B cell (primary cell): ENCODE results near the gene SEMA4D. TPM values are rescaled to one million over a fixed set of nuclear protein-coding genes. Genes with fewer than 3 reads are reported as not detected.

ENCODE experiments used
- ATAC-seq: fragments of 200-7000 bp; cut with Tn5 transposase; one replicate; pipeline ENCODE4 v1.10.0; 2021; ENCODE audit warnings: low read depth, mild to moderate bottlenecking, moderate number of reproducible peaks, moderate library complexity
- CTCF ChIA-PET: fragments of 350-600 bp; sonication (Branson Sonifier 250); formaldehyde crosslinking; loops from one replicate; lab custom pipeline; 2021; ENCODE audit warnings: antibody characterized with exemption, inconsistent platforms; lab: Charles Lee
- POLR2A ChIA-PET: fragments of 350-600 bp; sonication (Branson Sonifier 250); formaldehyde crosslinking; loops from one replicate; lab custom pipeline; 2021; ENCODE audit warnings: antibody characterized with exemption; lab: Charles Lee
- DNase-seq: peaks from one replicate; pipeline ENCODE4 v3.0.0; 2013
- H2AFZ ChIP-seq: 2 replicates; pipeline ENCODE4 v1.6.1; 2012; ENCODE audit warnings: mild to moderate bottlenecking, low read depth, low read length; ENCODE audit not compliant: insufficient read depth, poor library complexity, severe bottlenecking
- H3K27ac ChIP-seq, 2 donors: 1 replicate in 1 of 2; 2 replicates in 1 of 2; pipeline ENCODE4 v1.5.1; 2012 to 2013; ENCODE audit warnings: low read length in 2 of 2, mild to moderate bottlenecking in 2 of 2, moderate library complexity in 1 of 2
- H3K27me3 ChIP-seq, 4 experiments: fragments of 200-600 bp in 1 of 4; sonication (generic) in 1 of 4; replicated peaks in 1 of 4; 1 replicate in 2 of 4; 2 replicates in 2 of 4; pipeline versions ENCODE4 v1.6.1 to v1.7.0; 2013 to 2016; ENCODE audit warnings: low read length in 3 of 4, mild to moderate bottlenecking in 2 of 4, mixed read lengths in 1 of 4, moderate library complexity in 1 of 4; ENCODE audit not compliant: insufficient read depth in 4 of 4, control insufficient read depth in 3 of 4; ENCODE audit errors: control extremely low read depth in 1 of 4
- H3K36me3 ChIP-seq, 2 experiments: replicated peaks in 1 of 2; 1 replicate in 1 of 2; 2 replicates in 1 of 2; pipeline versions ENCODE4 v1.6.1 to v1.7.1; 2013; ENCODE audit warnings: low read length in 1 of 2; ENCODE audit not compliant: insufficient read depth in 2 of 2, control insufficient read depth in 1 of 2; ENCODE audit errors: control extremely low read depth in 1 of 2, extremely low read depth in 1 of 2
- H3K4me1 ChIP-seq, 2 donors: fragments of 200-600 bp in 1 of 2; sonication (generic) in 1 of 2; 1 replicate in 1 of 2; 2 replicates in 1 of 2; pipeline versions ENCODE4 v1.5.1 to v1.6.1; 2013 to 2017; ENCODE audit warnings: low read length in 2 of 2; ENCODE audit not compliant: control insufficient read depth in 2 of 2, insufficient read depth in 2 of 2
- H3K4me2 ChIP-seq: replicated peaks from 2 replicates; pipeline ENCODE3; 2012; ENCODE audit warnings: mild to moderate bottlenecking, low read depth, low read length; ENCODE audit not compliant: poor library complexity, severe bottlenecking
- H3K4me3 ChIP-seq, 5 experiments: fragments of 200-600 bp in 1 of 5; sonication (generic) in 1 of 5; 1 replicate in 3 of 5; 2 replicates in 2 of 5; pipeline versions ENCODE4 v1.5.1 to v1.7.0; 2011 to 2016; ENCODE audit warnings: low read length in 4 of 5, mild to moderate bottlenecking in 4 of 5, low read depth in 2 of 5, control low read depth in 1 of 5, moderate library complexity in 1 of 5; ENCODE audit not compliant: insufficient read depth in 1 of 5; ENCODE audit errors: control extremely low read depth in 1 of 5, extremely low read depth in 1 of 5
- H3K79me2 ChIP-seq: fragments of 200-600 bp; sonication (generic); one replicate; pipeline ENCODE4 v1.6.0; 2016; ENCODE audit warnings: low read length; ENCODE audit not compliant: control insufficient read depth, insufficient read depth
- H3K9ac ChIP-seq: fragments of 200-600 bp; sonication (generic); 2 replicates; pipeline ENCODE4 v1.6.1; 2017; ENCODE audit warnings: mild to moderate bottlenecking, low read length, moderate library complexity
- H3K9me3 ChIP-seq, 3 donors: one replicate each; pipeline versions ENCODE4 v1.6.1 to v1.7.1; 2013; ENCODE audit warnings: low read length in 2 of 3; ENCODE audit not compliant: control insufficient read depth in 2 of 3, insufficient read depth in 1 of 3; ENCODE audit errors: control extremely low read depth in 1 of 3
- H4K20me1 ChIP-seq: 2 replicates; pipeline ENCODE4 v1.6.0; 2012; ENCODE audit warnings: mild to moderate bottlenecking, low read length; ENCODE audit not compliant: insufficient read depth, control insufficient read depth, poor library complexity, severe bottlenecking
- H3K27ac Mint-ChIP-seq: one replicate; pipeline ENCODE4 v1.8.0; 2021; ENCODE audit warnings: mixed read lengths
- H3K27me3 Mint-ChIP-seq: one replicate; pipeline ENCODE4 v1.8.0; 2021; ENCODE audit warnings: mixed read lengths
- H3K4me1 Mint-ChIP-seq: one replicate; pipeline ENCODE4 v1.8.0; 2021; ENCODE audit warnings: mixed read lengths
- H3K4me3 Mint-ChIP-seq: one replicate; pipeline ENCODE4 v1.8.0; 2021; ENCODE audit warnings: mixed read lengths
- H3K9me3 Mint-ChIP-seq: one replicate; pipeline ENCODE4 v1.8.0; 2022; ENCODE audit warnings: mixed read lengths; ENCODE audit not compliant: insufficient read depth
- CTCF ChIP-seq: fragments of 200-600 bp; IDR thresholded peaks from one replicate; pipeline ENCODE4 v1.8.0; 2022; ENCODE audit warnings: antibody characterized with exemption, mild to moderate bottlenecking
- EZH2 ChIP-seq: IDR thresholded peaks from 2 replicates; pipeline ENCODE4 v1.6.1; 2012; ENCODE audit warnings: borderline replicate concordance, low read depth, mild to moderate bottlenecking, moderate library complexity, low read length; ENCODE audit not compliant: insufficient read depth, poor library complexity, severe bottlenecking
- WGBS: methylation state at CpG from one replicate; pipeline ENCODE4 v1.1.5; 2013; ENCODE audit warnings: missing lambda C conversion rate; ENCODE audit not compliant: insufficient coverage; 5-methylcytosine and 5-hydroxymethylcytosine counted together
- intact Hi-C: fragments of 100-400 bp; cut with micrococcal nuclease; formaldehyde crosslinking; loops from one replicate; pipeline ENCODE4 v1.10.0; 2022
- polyA plus RNA-seq: library from polyadenylated mRNA; depleted of rRNA; stranded (reverse); fragments of >200 nt; gene quantifications from 2 replicates; pipeline ENCODE4 v1.2.3, GENCODE V29; 2012
- total RNA-seq, 2 donors: library from RNA; stranded (reverse); fragments of 120-200 nt in 1 of 2; gene quantifications; 1 replicate in 1 of 2; 2 replicates in 1 of 2; pipeline versions ENCODE4 v1.2.3 to v1.2.4, GENCODE V29; 2013 to 2022

SEMA4D gene
- total and polyA plus RNA-seq, 2 donors (not counting 1 experiment from before 2014, with no cell fraction given) = 53.6 to 231 TPM

GRCh38 chr9:89363921-89364665 lies 133.8 kb downstream of the SEMA4D start:
- DNase-seq = no peak
- H4K20me1 ChIP-seq = no peaks in the 10 kb centered on the region
- H3K4me2 ChIP-seq = no peak overlapping the region
- ATAC-seq = no peak
- H3K27ac ChIP-seq = no peak overlapping the region
- Mint-ChIP-seq H3K4me3 (no peak overlapping the region), H3K4me1 (no peaks in the 10 kb centered on the region), H3K9me3 (no peaks in the 10 kb centered on the region), H3K27me3 (no peaks in the 10 kb centered on the region), H3K27ac (peak overlapping the region; percentile 6)
- H3K27me3 ChIP-seq = no peaks in the 10 kb centered on the region
- intact Hi-C loops = no loop called here
- ChIA-PET POLR2A (no interaction called here), CTCF (interaction anchor here (1.5 kb wide), 1 partner anchor 185 kb away, joined by 4 read pairs; no protein-coding TSS in a partner anchor)
- H3K4me3 ChIP-seq = no peak overlapping the region
- TF ChIP-seq EZH2 (no peak), CTCF (no peak)
- no peak overlapping the region for H2AFZ ChIP-seq
- no peak overlapping the region for H3K9ac ChIP-seq
- H3K79me2 ChIP-seq = peaks cover 5% of the 10 kb centered on the region
- no peaks in the 10 kb centered on the region for H3K4me1 ChIP-seq
- 96% methylated on average over 6 of the region's 9 CpGs for WGBS
- no peaks in the 10 kb centered on the region for H3K9me3 ChIP-seq
- peaks cover 4 to 40% of the 10 kb centered on the region in 2 experiments for H3K36me3 ChIP-seq

- ChIA-PET CTCF (interaction anchor here (1.5 kb wide), 1 partner anchor 186 kb away, joined by 4 read pairs; no protein-coding TSS in a partner anchor), POLR2A (no interaction called here)
- ATAC-seq (no peak), DNase-seq (no peak)
- Histone ChIP-seq H3K27ac (no peak overlapping the region), H3K4me2 (no peak overlapping the region), H3K4me1 (no peaks in the 10 kb centered on the region), H3K9me3 (no peaks in the 10 kb centered on the region), H3K36me3 (peaks cover 4 to 48% of the 10 kb centered on the region in 2 experiments), H4K20me1 (no peaks in the 10 kb centered on the region), H3K27me3 (no peaks in the 10 kb centered on the region), H2AFZ (no peak overlapping the region), H3K9ac (no peak overlapping the region), H3K79me2 (peaks cover 4% of the 10 kb centered on the region), H3K4me3 (no peak overlapping the region)
- no peaks in the 10 kb centered on the region for H3K4me1 Mint-ChIP-seq
- no peak for TF ChIP-seq EZH2
- no peak for TF ChIP-seq CTCF
- H3K27me3 Mint-ChIP-seq = no peaks in the 10 kb centered on the region
- 94% methylated on average over 5 of the region's 6 CpGs for WGBS
- H3K9me3 Mint-ChIP-seq = no peaks in the 10 kb centered on the region
- intact Hi-C loops = no loop called here
- no peak overlapping the region for H3K4me3 Mint-ChIP-seq
- no peak overlapping the region for H3K27ac Mint-ChIP-seq
Measured at GRCh38 chr9:89363311-89363670, 134.6 kb downstream of the SEMA4D start.
